Right renal cortex interstitium (tissue), 3 donors: ENCODE data around the gene FYN. TPM values are rescaled to one million over a fixed set of nuclear protein-coding genes. Genes with fewer than 3 reads are reported as not detected.

ENCODE experiments used
- DNase-seq, 3 donors: peaks; one replicate each; pipeline ENCODE4 v3.0.0-alpha.2; 2013; ENCODE audit warnings: low read depth in 3 of 3, low spot score in 2 of 3
- polyA plus RNA-seq, 3 donors: library from polyadenylated mRNA; unstranded; fragments of 120-200 nt; gene quantifications; one replicate each; pipeline ENCODE4 v1.2.1, GENCODE V29; 2013; ENCODE audit not compliant: insufficient read length in 3 of 3

Gene FYN
- polyA plus RNA-seq, 3 donors = 162 to 190 (median 187) TPM

GRCh38 chr6:111739257-111739696, 134.0 kb downstream of the FYN start:
- DNase-seq = no peak

- DNase-seq = no peak
Observed at GRCh38 chr6:111738631-111739030, 134.6 kb downstream of the FYN start.

- no peak for DNase-seq
Observed at GRCh38 chr6:111738156-111738555, 135.1 kb downstream of the FYN start.

- no peak for DNase-seq
Observed at GRCh38 chr6:111737065-111737521, 136.2 kb downstream of the FYN start.

- no peak for DNase-seq
Observed at GRCh38 chr6:111736005-111736608, 137.1 kb downstream of the FYN start.

GRCh38 chr6:111734068-111735061, 138.9 kb downstream of the FYN start:
- no peak for DNase-seq

- DNase-seq = no peak
Observed at GRCh38 chr6:111732390-111732789, 140.9 kb downstream of the FYN start.

GRCh38 chr6:111731456-111732195, 141.6 kb downstream of the FYN start:
- DNase-seq = no peak

GRCh38 chr6:111730864-111731263, 142.4 kb downstream of the FYN start:
- DNase-seq = no peak

- no peak for DNase-seq
Observed at GRCh38 chr6:111727802-111728201, 145.4 kb downstream of the FYN start.

- DNase-seq = no peak
Observed at GRCh38 chr6:111727041-111727440, 146.2 kb downstream of the FYN start.

- no peak for DNase-seq
Observed at GRCh38 chr6:111725446-111726112, 147.7 kb downstream of the FYN start.

- DNase-seq = no peak
Observed at GRCh38 chr6:111724505-111724904, 148.7 kb downstream of the FYN start.

GRCh38 chr6:111724039-111724438, 149.2 kb downstream of the FYN start:
- no peak for DNase-seq

GRCh38 chr6:111723412-111723970, 149.8 kb downstream of the FYN start:
- no peak for DNase-seq

- no peak for DNase-seq
Observed at GRCh38 chr6:111722179-111722731, 151.0 kb downstream of the FYN start.

GRCh38 chr6:111721753-111722154, 151.5 kb downstream of the FYN start:
- no peak for DNase-seq

- no peak for DNase-seq
Observed at GRCh38 chr6:111720931-111721496, 152.2 kb downstream of the FYN start.

GRCh38 chr6:111718990-111719389, 154.3 kb downstream of the FYN start:
- DNase-seq = no peak

- DNase-seq = no peak
Observed at GRCh38 chr6:111718326-111718725, 154.9 kb downstream of the FYN start.
